A549 treated with DMSO at 1 μM for 4 hours (cell line): ENCODE data around the gene ZNF726. TPM values are rescaled to one million over a fixed set of nuclear protein-coding genes. Genes with fewer than 3 reads are reported as not detected.

Experiments
- total RNA-seq: library from RNA; stranded (reverse); fragments of 200-300 nt; extraction: Qiagen RNA extraction; gene quantifications from 5 replicates; pipeline ENCODE4 v1.2.3, GENCODE V29; 2022; ENCODE audit warnings: low read depth

The ZNF726 gene
- total RNA-seq: 0.57 to 0.89 TPM (median 0.77 TPM) in 5 replicates

GRCh38 chr19:23914402-23915286, at the start of gene ZNF726:
Gene ZNF726 (plus strand): TSS chr19:23914886. CDS start chr19:23914995, 109 bp downstream.

Other genes with a start within 250 kb of the ZNF726 start
- 2.8 to 4.1 TPM (median 3.8 TPM) in 5 replicates for gene ZNF675, start 227.7 kb upstream of the ZNF726 start, total RNA-seq
- 0.02 to 0.13 TPM in 2 of 5 replicates, not detected in the others for gene ZNF681, start 156.0 kb upstream of the ZNF726 start, total RNA-seq
- gene ZNF254, start 172.3 kb downstream of the ZNF726 start, total RNA-seq: 5.7 to 8.7 TPM (median 6.4 TPM) in 5 replicates